ENCODE measurements around the gene KLF3. TPM values are rescaled to one million over a fixed set of nuclear protein-coding genes. Genes with fewer than 3 reads are reported as not detected.
"Not testable (repeated sequence)": the region's sequence is repeated elsewhere in the genome, so short reads cannot be mapped to it uniquely, and the experiment has no call there.

Gene KLF3
- total and polyA plus RNA-seq, 2 of the 4 experiments (the other 2 are of a cell fraction) = 8.2 to 12.6 TPM

DNA sequence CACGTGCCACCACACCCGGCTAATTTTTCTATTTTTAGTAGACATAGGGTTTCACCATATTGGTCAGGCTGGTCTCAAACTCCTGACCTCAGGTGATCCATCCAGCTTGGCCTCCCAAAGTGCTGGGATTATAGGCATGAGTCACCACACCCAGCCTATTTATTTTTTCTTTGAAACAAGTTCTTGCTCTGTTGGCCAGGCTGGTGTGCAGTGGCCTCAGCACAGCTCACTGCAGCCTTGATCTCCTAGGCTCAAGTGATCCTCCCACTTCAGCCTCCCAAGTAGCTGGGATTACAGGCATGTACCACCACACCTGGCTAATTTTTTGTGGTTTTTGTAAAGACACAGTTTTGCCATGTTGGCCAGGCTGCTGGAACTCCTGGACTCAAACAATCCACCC, 41.7 kb upstream of the KLF3 start:
- H3K36me3 ChIP-seq (ENCODE audit: control insufficient read depth, insufficient read depth, low read length); H4K20me1 ChIP-seq (ENCODE audit: insufficient read depth, low read length); H3K4me2 ChIP-seq (ENCODE audit: low read depth, low read length); POLR2A ChIA-PET (ENCODE audit: unreplicated experiment); in situ Hi-C loops (cut with MboI; ENCODE audit: low sequenced_read_pairs); H2AK5ac ChIP-seq (ENCODE audit: low read depth, low read length); H4K91ac ChIP-seq (ENCODE audit: insufficient read depth, low read depth, low read length); BruUV-seq (replicated peaks); H3K14ac ChIP-seq (replicated peaks; ENCODE audit: low read depth, low read length); intact Hi-C loops (cut with micrococcal nuclease); H3K9me1 ChIP-seq (ENCODE audit: insufficient read depth, low read length); H3K4me1 ChIP-seq (ENCODE audit: control insufficient read depth, insufficient read depth, low read length); H3K9ac ChIP-seq (ENCODE audit: low read depth, low read length); H4K5ac ChIP-seq (ENCODE audit: low read depth, low read length); H2BK5ac ChIP-seq (ENCODE audit: low read depth, low read length, poor library complexity, severe bottlenecking); H3K9me3 ChIP-seq (ENCODE audit: control insufficient read depth, insufficient read depth, low read length); H3K4me3 ChIP-seq (ENCODE audit: insufficient read depth, low read depth, low read length); H3K27me3 ChIP-seq (ENCODE audit: control insufficient read depth, insufficient read depth, low read length); H3K56ac ChIP-seq (ENCODE audit: extremely low read depth, insufficient read depth, low read length); H3K18ac ChIP-seq (ENCODE audit: low read depth, low read length); H3K4ac ChIP-seq (ENCODE audit: low read depth, low read length); H2BK15ac ChIP-seq (ENCODE audit: low read depth, low read length); H2AFZ ChIP-seq (replicated peaks; ENCODE audit: low read length, poor library complexity); H3K23ac ChIP-seq (ENCODE audit: low read depth, low read length); H2BK20ac ChIP-seq (ENCODE audit: low read depth, low read length); DNase-seq; H3K79me1 ChIP-seq (ENCODE audit: low read depth in 1 of 2, low read length in 2 of 2); dilution Hi-C loops (cut with HindIII; ENCODE audit: low sequenced_read_pairs, unreplicated experiment); H3K27ac ChIP-seq (ENCODE audit: insufficient read depth, low read length); ATAC-seq (ENCODE audit: low read depth); H2BK120ac ChIP-seq (ENCODE audit: low read depth, low read length); H4K8ac ChIP-seq (ENCODE audit: low read depth in 2 of 2, low read length in 2 of 2); H2AK9ac ChIP-seq (replicated peaks; ENCODE audit: low read depth, low read length, poor library complexity): not testable (repeated sequence)
- no CpG with 5 or more reads among the region's 2 CpGs for WGBS, 2 experiments (ENCODE audit: extremely low coverage in 2 of 2, insufficient read length in 1 of 2)
- CTCF ChIA-PET = interaction anchor here (0.7 kb wide), 1 partner anchor 299 kb away, joined by 8 read pairs; no protein-coding TSS in a partner anchor
